ENCODE results near the gene ZFAND6.

DNA sequence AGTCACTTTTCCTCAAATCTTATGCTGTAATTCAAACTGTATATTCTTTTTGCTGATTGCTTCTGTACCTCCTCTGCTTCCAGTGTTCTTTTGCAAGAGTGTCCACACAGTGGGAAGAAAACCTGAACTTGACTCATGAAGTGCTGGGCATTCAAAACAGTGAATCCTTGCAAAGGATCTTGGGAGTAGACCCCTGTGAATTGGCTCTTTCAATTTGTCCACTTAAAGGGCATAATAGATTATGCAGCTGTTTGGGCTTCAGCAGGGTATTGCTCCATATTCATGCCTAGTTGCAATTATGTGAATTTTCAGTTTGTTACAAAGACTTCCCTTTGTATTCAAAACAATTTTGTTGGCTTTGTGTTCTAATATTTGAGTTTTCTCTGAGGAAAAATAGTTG, 11.4 kb downstream of the ZFAND6 start:
- TF ChIP-seq CTCF (IDR thresholded peaks at IDR 0.05; ENCODE audit: poor library complexity) (no peak), EZH2 (IDR thresholded peaks at IDR 0.05; ENCODE audit: borderline replicate concordance) (no peak)
